Measurements from ENCODE around the gene DGKB. TPM values are rescaled to one million over a fixed set of nuclear protein-coding genes. Genes with fewer than 3 reads are reported as not detected.

The DGKB gene
- total and polyA plus RNA-seq, 2 donors (not counting 1 experiment from before 2014, with no cell fraction given), result 0.31 TPM; not detected in 1

GRCh38 chr7:14600766-14601367, 301.7 kb downstream of the DGKB start:
- no peak overlapping the region for H3K9ac ChIP-seq (ENCODE audit: insufficient read depth, low read length)
- no peak overlapping the region for H3K27ac ChIP-seq (ENCODE audit: insufficient read depth, low read length)
- H3K4me1 ChIP-seq (ENCODE audit: control insufficient read depth, extremely low read depth, insufficient read depth, low read length), result no peaks in the 10 kb centered on the region
- H2AFZ ChIP-seq (ENCODE audit: low read length), result no peak overlapping the region
- no peaks in the 10 kb centered on the region for H3K79me2 ChIP-seq (ENCODE audit: control insufficient read depth, insufficient read depth, low read length)
- H3K27me3 ChIP-seq (ENCODE audit: control insufficient read depth, insufficient read depth, low read length), result no peaks in the 10 kb centered on the region
- H3K9me3 ChIP-seq (ENCODE audit: control insufficient read depth, insufficient read depth, low read depth, low read length), result no peaks in the 10 kb centered on the region
- no peak for DNase-seq (ENCODE audit: low read depth in 2 of 2)
- H3K4me2 ChIP-seq (ENCODE audit: extremely low read depth, insufficient read depth, low read length), result no peak overlapping the region
- H3K4me3 ChIP-seq (replicated peaks in 1 of 4; ENCODE audit: control extremely low read depth in 1 of 4, insufficient read depth in 1 of 4, low read depth in 3 of 4, low read length in 4 of 4), result no peak overlapping the region
- H4K20me1 ChIP-seq (ENCODE audit: control insufficient read depth, extremely low read depth, insufficient read depth, low read length), result no peaks in the 10 kb centered on the region
- H3K36me3 ChIP-seq (ENCODE audit: control insufficient read depth, insufficient read depth, low read length), result no peaks in the 10 kb centered on the region
- TF ChIP-seq EZH2 (IDR thresholded peaks at IDR 0.05; ENCODE audit: low read length, missing control alignments), result no peak
- TF ChIP-seq CTCF (conservative IDR thresholded peaks at IDR 0.05 in 1 of 2, IDR thresholded peaks at IDR 0.05 in 1 of 2; ENCODE audit: low read depth in 1 of 2, low read length in 2 of 2), result no peak

- TF ChIP-seq CTCF (conservative IDR thresholded peaks at IDR 0.05 in 1 of 2, IDR thresholded peaks at IDR 0.05 in 1 of 2; ENCODE audit: low read depth in 1 of 2, low read length in 2 of 2) (no peak), EZH2 (IDR thresholded peaks at IDR 0.05; ENCODE audit: low read length, missing control alignments) (no peak)
- Histone ChIP-seq H4K20me1 (ENCODE audit: control insufficient read depth, extremely low read depth, insufficient read depth, low read length) (no peaks in the 10 kb centered on the region), H3K4me2 (ENCODE audit: extremely low read depth, insufficient read depth, low read length) (no peak overlapping the region), H3K9me3 (ENCODE audit: control insufficient read depth, insufficient read depth, low read depth, low read length) (no peaks in the 10 kb centered on the region), H3K79me2 (ENCODE audit: control insufficient read depth, insufficient read depth, low read length) (no peaks in the 10 kb centered on the region), H3K9ac (ENCODE audit: insufficient read depth, low read length) (no peak overlapping the region), H3K4me1 (ENCODE audit: control insufficient read depth, extremely low read depth, insufficient read depth, low read length) (no peaks in the 10 kb centered on the region), H3K4me3 (replicated peaks in 1 of 4; ENCODE audit: control extremely low read depth in 1 of 4, insufficient read depth in 1 of 4, low read depth in 3 of 4, low read length in 4 of 4) (no peak overlapping the region), H3K27me3 (ENCODE audit: control insufficient read depth, insufficient read depth, low read length) (no peaks in the 10 kb centered on the region), H3K36me3 (ENCODE audit: control insufficient read depth, insufficient read depth, low read length) (no peaks in the 10 kb centered on the region), H3K27ac (ENCODE audit: insufficient read depth, low read length) (no peak overlapping the region), H2AFZ (ENCODE audit: low read length) (no peak overlapping the region)
- DNase-seq (ENCODE audit: low read depth in 2 of 2), result peak; percentile 52 to 62
Observed at GRCh38 chr7:14598978-14599377, 303.6 kb downstream of the DGKB start.

- H3K4me2 ChIP-seq (ENCODE audit: extremely low read depth, insufficient read depth, low read length), result no peak overlapping the region
- H3K4me3 ChIP-seq (replicated peaks in 1 of 4; ENCODE audit: control extremely low read depth in 1 of 4, insufficient read depth in 1 of 4, low read depth in 3 of 4, low read length in 4 of 4), result no peak overlapping the region
- DNase-seq (ENCODE audit: low read depth in 2 of 2), result peak; percentile 37 to 61
- no peaks in the 10 kb centered on the region for H3K79me2 ChIP-seq (ENCODE audit: control insufficient read depth, insufficient read depth, low read length)
- no peak for TF ChIP-seq CTCF (conservative IDR thresholded peaks at IDR 0.05 in 1 of 2, IDR thresholded peaks at IDR 0.05 in 1 of 2; ENCODE audit: low read depth in 1 of 2, low read length in 2 of 2)
- TF ChIP-seq EZH2 (IDR thresholded peaks at IDR 0.05; ENCODE audit: low read length, missing control alignments), result no peak
- no peaks in the 10 kb centered on the region for H4K20me1 ChIP-seq (ENCODE audit: control insufficient read depth, extremely low read depth, insufficient read depth, low read length)
- H3K27me3 ChIP-seq (ENCODE audit: control insufficient read depth, insufficient read depth, low read length), result no peaks in the 10 kb centered on the region
- H3K9ac ChIP-seq (ENCODE audit: insufficient read depth, low read length), result no peak overlapping the region
- no peaks in the 10 kb centered on the region for H3K9me3 ChIP-seq (ENCODE audit: control insufficient read depth, insufficient read depth, low read depth, low read length)
- H3K36me3 ChIP-seq (ENCODE audit: control insufficient read depth, insufficient read depth, low read length), result no peaks in the 10 kb centered on the region
- H3K27ac ChIP-seq (ENCODE audit: insufficient read depth, low read length), result no peak overlapping the region
- H3K4me1 ChIP-seq (ENCODE audit: control insufficient read depth, extremely low read depth, insufficient read depth, low read length), result no peaks in the 10 kb centered on the region
- no peak overlapping the region for H2AFZ ChIP-seq (ENCODE audit: low read length)
Observed at GRCh38 chr7:14596421-14596820, 306.1 kb downstream of the DGKB start.
